Stimulated activated CD4-positive, alpha-beta T cell treated with anti-CD3 and anti-CD28 coated beads, Interleukin-2, amount 100 ng/mL, for 48 hours (primary cell): Measurements from ENCODE around the gene THADA.

Experiments used
- DNase-seq, 2 donors: peaks; one replicate each; pipeline ENCODE4 v3.0.0-alpha.2; 2020

The THADA gene

DNA sequence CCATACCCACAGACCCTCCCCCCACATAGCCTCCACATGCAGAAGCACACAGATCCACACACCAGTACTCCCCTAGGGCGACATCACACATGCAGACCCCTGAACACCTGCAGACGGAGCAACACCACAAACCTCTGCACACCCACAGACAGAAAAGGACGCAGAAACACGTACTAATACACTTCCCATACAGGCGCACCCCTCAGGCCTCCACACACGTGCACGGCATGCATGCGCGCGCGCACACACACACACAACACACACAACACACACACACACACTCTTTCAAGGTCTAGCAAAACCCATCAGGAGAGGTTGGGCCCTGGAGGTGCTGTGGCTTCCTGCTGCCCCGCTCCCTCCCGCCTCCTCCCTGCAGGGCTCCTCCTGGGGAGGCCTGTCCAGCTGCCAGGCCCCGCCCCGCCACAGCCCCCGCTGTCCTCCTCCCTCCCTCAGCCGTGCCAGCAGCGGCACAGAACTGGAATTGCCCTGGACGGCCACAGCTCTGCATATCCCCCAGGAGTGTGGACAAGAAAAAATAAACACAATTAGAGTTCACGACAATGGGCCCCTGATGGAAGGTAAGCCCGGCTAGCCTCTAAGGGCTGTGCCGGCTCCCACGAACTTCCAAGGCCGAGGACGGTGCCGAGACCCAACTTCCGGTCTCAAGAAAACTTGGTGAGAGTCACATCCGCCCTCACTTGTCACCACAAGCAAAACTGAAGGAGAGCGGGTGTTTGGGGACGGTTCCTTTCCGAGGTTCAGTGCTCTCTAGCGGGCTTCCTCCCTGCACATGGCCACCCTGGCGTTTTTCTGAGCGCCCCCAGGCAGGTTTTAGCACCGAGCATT lies 376.2 kb downstream of the THADA start:
- peak; percentile 58 to 62 for DNase-seq

DNA sequence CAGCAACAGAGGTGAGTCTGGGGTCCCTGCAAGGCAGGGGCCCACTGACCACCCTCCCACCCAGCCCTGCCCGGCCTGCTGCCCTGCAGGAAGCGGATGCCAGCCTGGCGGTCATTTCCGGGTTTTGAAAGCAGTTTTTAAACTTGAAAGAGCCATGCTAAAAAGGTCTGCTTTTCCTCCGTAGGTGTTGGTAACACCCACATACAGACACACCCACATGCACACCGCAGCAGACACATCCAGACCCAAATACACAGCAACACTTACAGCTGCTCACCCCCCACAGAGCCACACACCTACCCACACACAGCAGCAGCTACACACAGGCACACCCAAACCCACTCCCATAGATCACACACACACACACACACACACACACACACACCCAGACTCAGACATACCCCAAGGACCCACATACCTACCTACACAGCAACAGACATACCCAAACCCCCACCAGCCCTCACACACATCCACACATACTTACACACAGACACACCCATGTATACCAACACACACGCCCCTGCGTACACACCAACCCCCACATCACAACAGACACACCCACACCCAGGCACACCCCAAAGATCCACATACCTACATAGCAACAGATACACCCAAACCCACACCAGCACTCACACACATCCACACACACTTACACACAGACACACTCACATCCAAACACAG lies 377.0 kb downstream of the THADA start:
- peak in 1 of 2 donors; percentile 29 for DNase-seq

DNA sequence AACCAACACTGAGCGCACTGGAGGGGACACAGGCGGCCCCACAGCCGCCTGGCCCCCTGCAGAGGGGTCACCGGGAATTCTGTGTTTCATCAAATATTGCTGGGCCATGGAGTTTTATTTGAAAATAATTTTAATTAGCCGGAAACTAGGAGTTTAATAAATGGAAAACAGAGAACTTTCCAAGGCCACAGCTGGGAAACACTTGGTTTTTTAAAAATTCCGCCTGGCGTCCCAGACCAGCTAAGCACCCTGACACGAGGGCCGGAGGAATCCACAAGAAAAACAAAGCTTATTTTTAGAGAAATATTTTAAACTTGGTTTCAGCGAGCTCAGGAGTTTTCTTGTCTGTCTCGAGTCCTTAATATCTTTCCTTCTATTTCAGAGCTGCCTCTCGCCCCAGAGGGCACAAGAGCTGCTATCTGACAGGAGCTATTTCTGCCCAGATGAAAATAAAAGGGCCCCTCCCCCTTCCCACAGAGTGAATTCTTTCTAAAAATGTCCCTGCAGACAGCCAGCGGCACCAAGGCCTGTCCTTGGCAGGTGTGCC lies 377.6 kb downstream of the THADA start:
- DNase-seq = no peak

DNA sequence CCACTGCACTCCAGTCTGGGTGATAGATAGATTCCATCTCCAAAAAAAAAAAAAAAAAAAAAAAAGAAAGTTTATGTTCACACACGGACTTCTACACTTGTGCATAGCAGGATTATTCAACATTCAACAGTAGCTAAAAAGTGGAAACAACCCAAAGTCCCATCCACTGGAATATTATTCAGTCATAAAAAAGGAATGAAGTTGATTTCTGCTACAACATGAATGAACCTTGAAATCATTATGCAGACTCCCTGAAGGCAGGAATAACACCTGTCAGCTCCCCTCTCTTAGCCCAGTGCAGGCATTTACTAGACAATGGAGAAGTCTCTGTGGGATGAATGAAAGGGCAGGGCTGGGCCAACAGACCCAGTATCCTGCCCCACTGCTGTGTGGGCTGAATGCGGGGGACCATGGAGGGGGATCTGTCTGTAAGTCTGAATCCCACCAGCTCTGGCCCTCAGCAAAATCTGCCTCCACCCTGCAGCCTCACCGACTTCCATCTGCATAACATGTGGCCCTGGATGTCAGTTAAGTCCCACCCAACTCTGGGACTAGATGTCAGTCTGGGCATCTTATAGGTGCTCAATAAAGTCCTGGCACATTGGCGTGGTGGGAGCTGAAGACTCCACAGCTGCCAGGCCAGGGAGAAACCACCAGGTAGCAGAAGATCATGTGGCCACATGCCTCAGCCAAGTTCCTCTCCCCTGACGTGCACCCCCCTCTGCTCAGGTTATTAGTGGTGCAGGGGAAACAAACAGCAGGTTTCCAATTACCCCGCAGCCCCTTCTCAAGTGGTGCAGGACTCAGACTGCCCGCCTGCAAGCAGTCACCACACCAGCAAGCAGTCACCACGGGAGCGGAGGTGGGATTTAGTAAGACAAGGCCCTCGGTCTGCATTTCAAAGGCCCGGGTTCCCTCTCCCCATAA lies 378.3 kb downstream of the THADA start:
- no peak for DNase-seq

DNA sequence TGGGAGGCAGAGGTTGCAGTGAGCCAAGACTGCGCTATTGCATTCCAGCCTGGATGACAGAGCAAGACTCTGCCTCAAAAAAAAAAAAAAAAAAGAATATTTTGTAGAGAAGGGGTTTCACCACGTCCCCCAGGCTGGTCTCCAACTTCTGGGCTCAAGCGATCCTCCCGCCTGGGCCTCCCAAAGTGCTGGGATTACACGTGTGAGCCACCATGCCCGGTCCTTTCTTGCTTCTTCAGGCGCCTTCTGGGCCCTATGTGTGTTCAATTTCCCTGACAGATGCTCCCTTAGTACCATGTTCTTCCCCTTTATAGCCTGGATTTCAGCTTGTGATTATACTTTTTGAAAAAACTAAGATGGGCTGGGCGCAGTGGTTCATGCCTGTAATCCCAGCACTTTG lies 379.2 kb downstream of the THADA start:
- no peak for DNase-seq

DNA sequence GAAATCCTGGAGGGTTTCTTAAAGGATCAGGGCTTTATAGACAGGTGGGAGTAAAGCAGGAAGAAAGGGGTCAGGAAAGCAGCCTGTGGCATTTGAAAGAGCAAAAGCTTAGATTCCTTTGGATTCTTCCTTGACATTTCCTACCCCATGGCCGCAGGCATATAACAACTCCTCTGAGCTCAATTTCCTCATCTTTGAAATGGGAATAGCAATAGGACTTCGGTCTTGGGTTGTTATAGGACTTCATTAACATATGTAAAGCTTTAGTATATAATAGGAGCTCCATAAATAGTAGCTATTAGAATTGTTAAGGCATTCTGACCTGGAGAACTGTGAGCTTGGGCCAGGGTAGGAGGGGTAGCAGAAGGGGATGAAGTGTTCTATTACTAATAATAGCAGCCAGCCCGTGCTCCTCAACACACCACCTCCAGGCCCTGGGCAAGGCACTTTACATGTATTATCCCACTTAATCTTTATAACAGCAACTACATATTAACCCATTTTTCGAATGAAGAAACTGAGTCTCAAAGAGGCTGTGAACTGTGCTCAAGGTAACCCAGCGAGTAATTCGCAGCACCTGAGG lies 380.1 kb downstream of the THADA start:
- DNase-seq = no peak

DNA sequence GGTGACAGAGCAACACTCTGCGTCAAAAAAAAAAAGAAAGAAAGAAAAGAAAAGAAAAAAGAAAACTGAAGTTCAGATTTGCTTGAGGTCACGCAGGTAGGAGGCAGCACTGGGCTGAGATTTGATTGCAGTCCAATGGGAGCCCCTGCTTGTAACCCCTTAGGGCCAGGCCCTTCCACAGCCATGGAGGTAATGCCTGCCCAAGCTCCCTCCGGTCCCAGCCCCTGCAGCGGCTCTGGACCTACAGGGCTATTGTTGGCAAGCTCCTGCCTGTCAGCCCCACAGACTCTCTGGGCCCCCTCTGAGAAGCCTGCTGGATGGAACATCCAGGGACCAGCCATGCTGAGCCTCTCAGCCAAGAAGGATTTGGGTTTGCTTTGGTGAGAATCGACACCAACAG lies 381.6 kb downstream of the THADA start:
- no peak for DNase-seq

DNA sequence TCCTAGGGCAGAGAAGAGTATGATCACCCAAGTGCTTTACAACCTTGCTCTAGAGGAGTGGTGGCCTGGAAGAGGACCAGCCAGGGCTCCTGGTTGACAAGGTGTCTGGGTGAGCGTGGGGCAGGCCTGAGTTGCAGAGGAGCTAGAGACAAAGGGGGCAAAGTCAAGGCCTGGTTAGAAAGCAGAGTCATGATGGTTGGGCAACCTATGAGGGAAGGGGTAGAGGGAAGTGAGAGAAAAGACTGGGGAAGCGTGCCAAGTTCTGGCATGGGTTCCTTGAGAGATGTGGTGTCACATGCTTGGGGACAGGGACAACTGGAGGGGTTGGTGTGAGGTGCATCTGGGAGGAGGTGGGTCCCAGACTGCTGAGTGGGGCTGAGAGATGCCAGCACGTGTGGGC lies 382.9 kb downstream of the THADA start:
- no peak for DNase-seq

DNA sequence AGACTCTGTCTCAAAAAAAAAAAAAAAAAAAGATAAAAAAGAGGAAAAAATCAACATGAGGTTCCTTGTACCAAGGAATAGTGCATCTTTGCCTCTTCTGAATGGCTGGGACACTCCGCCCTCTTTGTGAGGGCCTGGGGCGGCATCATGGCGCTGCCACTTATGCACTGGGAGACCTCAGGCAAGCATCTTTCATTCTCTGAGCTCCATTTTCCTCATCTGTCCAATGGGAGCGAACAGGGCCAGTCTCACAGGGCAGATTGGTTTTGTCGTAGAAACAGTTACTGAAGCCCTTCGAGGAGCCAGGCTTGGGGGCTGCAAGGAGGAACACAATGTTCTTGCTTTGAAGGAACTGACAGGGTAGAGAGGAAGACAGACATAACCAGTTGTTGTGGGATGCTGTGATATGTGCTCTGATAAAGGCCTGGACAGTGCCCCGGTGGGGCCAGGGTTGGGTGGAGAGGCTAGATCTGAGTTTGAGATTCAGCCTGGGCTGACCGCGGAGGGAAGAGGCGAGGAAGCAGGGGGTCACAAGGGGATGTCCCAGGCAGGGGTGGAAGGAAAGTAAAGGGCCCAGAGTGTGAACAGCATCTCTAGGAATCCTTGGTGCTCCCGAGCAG lies 383.5 kb downstream of the THADA start:
- no peak for DNase-seq

DNA sequence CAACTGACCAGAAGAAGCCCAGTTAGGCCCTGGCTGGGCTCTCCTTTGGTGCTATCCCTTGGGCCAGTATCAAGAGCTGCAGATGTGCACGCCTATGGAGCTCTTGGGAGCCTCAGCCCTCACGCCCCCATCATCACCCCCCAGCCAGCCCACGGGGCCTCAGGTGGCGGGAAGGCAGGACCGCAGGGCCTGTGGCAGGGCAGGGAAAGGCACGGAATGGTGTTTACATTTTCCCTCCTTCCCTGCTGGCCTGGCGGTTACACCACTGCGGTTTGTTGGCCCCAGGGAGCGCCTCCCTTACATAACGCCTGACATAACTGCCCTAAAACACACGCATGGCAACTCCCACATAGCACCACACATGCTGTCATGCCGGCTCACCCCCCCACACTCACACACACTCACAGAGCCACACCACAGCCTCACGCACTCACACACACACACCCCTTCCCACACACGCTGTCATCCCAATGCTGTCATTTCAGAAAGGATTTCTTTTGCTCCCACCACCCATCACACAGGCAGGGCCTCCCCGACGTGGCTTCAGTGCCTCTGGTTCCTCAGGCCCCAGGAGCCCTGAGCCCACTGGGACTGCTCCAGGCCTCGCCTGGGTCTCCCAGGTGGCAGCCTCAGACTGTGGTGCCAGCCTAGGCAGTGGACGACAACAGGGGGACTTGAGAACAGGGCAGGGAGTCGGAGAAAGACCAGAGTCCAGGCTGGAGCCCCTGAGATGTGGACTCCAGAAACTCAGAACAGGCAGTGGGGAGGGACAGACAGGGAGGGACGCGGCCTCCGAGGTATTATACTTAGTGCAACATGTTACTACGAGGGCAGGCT lies 385.2 kb downstream of the THADA start:
- DNase-seq = no peak

DNA sequence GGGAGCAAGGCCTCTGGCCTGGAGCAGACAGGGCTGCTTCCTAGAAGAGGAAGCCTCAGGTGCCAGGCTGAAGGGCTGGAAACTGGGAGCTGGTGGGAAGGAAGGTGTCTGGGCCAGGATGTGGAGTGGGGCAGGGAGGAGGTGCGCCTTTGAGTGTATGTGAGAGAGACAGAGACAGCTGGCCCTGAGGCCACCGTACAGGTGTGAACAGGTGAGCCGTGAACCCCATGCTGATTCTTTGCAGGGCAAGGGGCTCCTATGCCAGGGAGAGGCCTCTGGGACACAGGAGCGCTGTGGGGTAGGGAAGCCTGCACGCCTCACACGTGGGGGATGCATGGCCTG lies 385.7 kb downstream of the THADA start:
- no peak for DNase-seq

DNA sequence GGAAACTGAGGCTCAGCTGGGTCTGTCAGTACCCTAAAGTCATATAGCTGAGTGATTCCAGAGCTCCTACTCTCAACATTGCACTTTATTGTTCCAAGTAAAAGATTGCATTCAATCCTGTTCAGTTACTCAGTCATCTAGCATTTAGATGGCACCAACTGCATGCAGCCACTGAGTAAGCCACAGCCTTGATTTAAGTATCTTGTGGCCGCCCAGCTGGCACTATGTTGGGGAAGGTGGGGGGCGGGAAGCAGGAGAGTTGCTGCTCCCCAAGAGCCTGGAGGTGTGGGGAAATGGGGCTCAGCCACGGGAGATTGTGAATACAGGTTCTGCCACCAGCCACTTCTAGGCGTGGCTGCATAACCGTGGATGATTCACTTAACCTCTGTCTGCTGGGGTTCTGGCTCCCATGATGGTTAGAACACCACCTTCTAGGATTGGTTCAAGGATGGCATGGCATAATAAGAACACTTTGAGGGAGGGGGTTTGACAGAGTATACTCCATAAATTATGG lies 386.6 kb downstream of the THADA start:
- no peak for DNase-seq

DNA sequence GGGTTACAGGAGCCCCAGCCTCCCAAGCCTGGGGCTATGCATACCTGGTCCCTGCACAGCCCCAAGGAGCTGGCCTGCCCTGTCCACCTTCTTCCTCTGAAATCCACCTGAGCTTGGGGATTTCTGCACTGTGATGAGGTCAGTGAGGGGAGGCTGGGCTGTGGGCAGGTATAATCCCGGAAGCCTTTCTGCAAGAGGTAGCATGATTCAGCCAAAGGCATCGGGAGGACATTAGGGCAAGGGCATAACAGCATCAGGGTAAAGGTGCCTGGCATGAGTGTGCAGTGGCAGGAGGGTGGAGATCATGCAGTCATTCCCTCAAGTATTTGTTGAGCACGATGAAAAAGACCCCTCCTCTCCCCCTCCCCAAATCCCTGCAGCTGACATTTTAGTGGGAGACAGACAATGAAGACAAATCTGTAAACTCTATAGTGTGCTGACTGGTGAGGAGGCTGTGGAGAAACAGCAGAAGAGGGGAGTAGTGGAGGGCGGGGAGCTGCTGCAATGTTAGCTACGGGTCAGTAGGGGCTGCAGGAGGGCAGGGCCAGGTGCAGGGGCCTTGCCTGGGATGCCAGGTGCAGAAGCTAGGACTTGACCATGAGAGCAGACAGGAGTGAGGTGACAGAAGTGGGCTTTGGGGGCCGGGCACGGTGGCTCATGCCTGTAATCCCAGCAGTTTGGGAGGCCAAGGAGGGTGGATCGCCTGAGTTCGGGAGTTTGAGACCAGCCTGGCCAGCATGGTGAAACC lies 388.1 kb downstream of the THADA start:
- no peak for DNase-seq

DNA sequence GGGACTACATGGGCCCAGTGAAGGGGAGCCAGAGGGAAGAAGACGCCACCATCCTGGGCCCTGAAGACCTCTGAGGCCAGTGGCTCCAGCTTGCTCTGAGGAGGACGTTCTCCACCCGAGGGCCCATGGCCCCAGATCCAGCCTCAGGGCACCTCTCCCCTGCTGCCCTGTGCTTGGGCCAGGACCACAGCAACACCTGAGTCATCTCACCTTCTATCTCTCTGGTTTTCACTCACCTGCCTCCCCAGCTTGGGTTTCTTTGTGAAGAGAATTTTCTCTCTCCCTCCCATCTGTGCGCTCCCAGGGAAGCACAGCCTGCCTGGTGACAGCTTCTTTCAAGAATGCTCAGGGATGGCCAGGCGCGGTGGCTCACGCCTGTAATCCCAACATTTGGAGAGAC lies 389.2 kb downstream of the THADA start:
- no peak for DNase-seq

DNA sequence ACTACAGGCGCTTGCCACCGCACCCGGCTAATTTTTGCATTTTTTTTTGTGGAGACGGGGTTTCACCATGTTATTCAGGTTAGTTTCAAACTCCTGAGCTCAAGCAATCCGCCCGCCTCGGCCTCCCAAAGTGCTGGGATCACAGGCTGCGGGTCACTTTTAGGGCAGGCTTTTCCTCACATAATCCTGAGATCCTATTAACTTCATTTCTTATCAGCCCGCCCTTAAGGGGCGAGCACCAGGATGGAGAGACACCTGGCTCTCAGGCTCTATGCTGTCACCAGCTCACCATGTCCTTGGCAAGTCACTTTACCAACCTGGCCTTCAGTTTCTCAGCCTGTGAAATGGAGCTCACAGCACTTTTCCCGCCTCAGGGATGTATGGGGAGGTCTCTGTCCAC lies 392.5 kb downstream of the THADA start:
- no peak for DNase-seq

DNA sequence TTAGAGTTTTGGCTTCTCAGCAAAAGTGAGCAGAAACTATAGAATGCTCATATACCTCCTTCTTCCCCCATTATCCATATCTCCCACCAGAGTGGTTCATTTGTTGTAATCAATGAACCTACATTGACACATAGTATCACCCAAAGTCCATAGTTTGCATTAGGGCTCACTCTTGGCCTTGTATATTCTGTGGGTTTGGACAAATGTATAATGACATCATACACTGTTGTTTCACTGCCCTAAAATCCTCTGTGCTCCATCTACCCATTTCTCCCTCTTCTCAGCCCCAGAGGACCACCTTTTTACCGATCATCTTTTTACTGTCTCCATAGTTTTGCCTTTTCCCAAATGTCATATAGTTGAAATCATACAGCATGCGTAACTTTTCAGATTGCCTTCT lies 393.5 kb downstream of the THADA start:
- no peak for DNase-seq

DNA sequence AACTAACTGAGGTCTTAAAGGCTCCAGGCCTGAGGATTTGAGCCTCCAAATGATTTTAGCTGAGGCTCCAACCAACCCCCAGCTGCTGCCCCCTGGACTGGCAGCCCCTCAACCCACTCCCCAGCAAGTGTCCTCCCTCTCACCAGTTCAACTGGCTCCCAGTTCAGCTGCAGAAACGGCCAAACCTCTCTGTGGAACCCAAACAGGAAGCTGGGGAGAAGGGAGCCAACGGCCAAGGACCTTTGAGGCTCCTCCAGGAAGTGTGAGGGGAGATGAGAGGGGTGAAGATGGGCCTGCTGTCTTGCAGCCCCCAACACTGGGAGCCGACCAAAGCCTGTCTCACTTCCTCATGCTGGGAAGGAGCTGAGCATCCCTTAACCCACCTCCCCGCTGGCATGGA lies 394.3 kb downstream of the THADA start:
- no peak for DNase-seq

DNA sequence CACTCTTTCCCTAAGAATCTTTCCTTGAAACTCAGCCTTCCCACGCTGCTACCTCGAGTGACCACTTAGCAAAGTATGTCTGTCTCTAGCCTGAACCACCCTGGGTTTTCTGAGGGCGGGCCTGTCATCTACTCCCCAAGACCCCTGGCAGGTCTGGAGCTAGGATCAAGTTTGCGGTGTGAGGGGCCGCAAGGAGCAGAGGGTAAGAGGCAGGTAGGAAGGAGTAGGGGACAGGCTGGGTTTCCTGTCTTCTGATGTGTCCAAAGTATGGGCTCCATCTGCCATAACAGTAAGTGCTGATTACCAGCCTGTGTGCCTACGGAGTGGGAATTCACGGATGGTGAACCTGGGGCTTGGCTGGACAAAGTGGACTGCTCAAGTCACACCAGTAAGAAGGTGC lies 394.8 kb downstream of the THADA start:
- no peak for DNase-seq

DNA sequence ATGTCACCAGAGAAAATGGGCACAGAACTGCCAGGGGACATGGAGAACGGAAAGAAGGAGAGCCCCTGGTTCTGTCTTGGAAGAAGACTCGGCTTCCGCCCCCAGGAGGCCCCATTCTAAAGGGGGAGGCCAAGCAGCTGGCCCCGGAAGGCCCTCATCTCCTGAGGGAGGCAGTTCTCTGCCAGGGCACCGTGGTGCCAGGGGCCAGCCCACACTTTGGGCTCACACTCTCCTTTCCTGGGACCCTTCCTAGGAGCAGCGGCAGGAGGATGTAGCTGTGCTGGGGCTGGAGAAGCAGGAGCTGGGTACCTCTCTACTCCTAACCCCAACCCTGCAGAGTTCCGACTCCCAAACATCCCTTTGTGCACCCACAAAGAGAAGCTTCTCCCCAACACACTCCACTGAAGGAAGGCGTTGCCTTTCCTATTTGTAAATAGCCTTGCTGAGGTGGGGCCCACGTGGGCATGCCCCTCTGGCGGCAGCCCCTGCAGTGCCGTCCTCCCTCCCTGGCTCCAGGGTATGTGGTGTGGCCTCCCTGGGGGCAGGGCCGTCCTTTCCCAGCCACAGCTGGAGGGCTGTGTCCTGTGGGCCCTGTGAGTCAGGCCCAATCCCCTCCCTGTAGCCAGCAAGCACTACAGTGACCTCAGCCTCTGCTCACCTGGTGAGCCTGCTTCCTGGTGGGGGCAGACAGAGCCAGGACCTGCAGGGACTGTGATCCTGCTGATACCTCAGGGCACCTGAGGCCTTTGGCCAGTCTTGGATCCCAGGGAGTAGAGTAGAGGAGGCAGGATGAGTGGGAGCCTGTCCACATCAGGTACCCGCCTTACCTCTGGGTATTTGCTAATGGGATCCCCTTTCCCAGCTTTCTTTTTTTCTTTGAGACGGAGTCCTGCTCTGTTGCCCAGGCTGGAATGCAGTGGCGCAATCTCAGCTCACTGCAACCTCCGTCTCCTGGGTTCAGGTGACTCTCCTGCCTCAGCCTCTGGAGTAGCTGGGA lies 396.0 kb downstream of the THADA start:
- DNase-seq = no peak
